ENCODE measurements around the gene ZNF2.

Gene ZNF2

DNA sequence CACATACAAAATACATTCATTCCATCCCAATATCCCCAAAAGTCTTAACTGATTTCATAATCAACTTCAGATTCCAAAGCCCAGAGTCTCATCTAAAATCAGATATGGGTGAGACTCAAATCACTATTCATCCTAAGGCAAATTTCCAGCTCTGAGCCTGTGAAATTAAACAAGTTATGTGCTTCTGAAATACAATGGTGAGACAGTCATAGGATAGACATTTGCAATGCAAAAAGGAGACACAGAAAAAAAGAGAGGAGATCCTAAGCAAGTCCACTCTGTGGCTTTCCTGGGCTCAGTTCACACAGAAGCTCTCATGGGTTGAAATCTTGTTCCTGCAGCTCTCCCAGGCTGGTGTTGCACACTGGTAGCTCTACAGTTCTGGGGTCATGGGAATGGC, 60.0 kb downstream of the ZNF2 start:
- no peak for DNase-seq (ENCODE audit: low spot score)
- TF ChIP-seq CTCF (IDR thresholded peaks at IDR 0.05): no peak

GRCh38 chr2:95231723-95232122, 66.1 kb downstream of the ZNF2 start:
- DNase-seq (ENCODE audit: low spot score): no peak

More for the DNA sequence above, 60.0 kb downstream of the ZNF2 start:
- no peak overlapping the region for H3K4me3 ChIP-seq
- no peak overlapping the region for H3K27ac ChIP-seq

DNA sequence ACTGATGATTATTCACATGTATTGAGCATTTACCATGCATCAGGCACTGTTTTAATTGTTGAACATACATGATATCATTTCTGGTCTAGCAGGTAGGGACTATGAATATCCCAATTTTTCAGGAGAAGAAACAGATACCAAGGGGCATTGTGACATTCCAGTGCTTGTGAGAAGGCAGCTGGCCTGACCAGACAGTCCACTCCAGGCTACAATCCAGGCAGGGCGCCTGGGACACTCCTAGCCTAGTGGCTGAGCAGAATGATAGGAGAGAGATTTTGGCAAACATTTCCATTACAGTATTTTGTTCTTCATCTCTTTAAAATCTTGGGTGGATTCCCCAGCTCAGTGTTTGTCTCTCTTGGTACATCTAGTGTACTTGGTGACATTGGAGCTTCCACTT, 66.6 kb downstream of the ZNF2 start:
- H3K27ac ChIP-seq: no peak overlapping the region
- H3K4me3 ChIP-seq: no peak overlapping the region
- no peak for TF ChIP-seq CTCF (IDR thresholded peaks at IDR 0.05)
- DNase-seq (ENCODE audit: low spot score): no peak

More at GRCh38 chr2:95231723-95232122, 66.1 kb downstream of the ZNF2 start:
- Histone ChIP-seq H3K27ac (no peak overlapping the region), H3K4me3 (no peak overlapping the region)
- TF ChIP-seq CTCF (IDR thresholded peaks at IDR 0.05): no peak
